Left lung (tissue), 10 donors: ENCODE data around the gene IGFL2. TPM values are rescaled to one million over a fixed set of nuclear protein-coding genes. Genes with fewer than 3 reads are reported as not detected.

Experiments
- ATAC-seq: fragments of 200-7000 bp; cut with Tn5 transposase; one replicate; pipeline ENCODE4 v1.9.1; 2020; ENCODE audit warnings: moderate library complexity
- DNase-seq, 4 donors: peaks; one replicate each; pipeline ENCODE4 v3.0.0-alpha.2; 2013 to 2020
- H3K27ac ChIP-seq, 2 donors: fragments of 200-600 bp; sonication (generic) in 1 of 2; one replicate each; pipeline versions ENCODE4 v1.5.0 to v1.8.0; 2020 to 2021
- H3K27me3 ChIP-seq, 2 donors: fragments of 200-600 bp; sonication (generic) in 1 of 2; one replicate each; pipeline versions ENCODE4 v1.5.0 to v1.8.0; 2020 to 2021
- H3K36me3 ChIP-seq, 2 donors: fragments of 200-600 bp; sonication (generic) in 1 of 2; one replicate each; pipeline versions ENCODE4 v1.5.0 to v1.8.0; 2020 to 2021
- H3K4me1 ChIP-seq, 2 donors: fragments of 200-600 bp; one replicate each; pipeline ENCODE4 v1.8.0; 2021
- H3K4me3 ChIP-seq, 2 donors: fragments of 200-600 bp; sonication (generic) in 1 of 2; one replicate each; pipeline versions ENCODE4 v1.5.0 to v1.8.0; 2020 to 2021; ENCODE audit warnings: mild to moderate bottlenecking in 1 of 2
- H3K9me3 ChIP-seq, 2 donors: fragments of 200-600 bp; sonication (generic) in 1 of 2; one replicate each; pipeline versions ENCODE4 v1.5.0 to v1.8.0; 2020 to 2021
- intact Hi-C, 2 donors: fragments of 100-400 bp; cut with DNase I; formaldehyde crosslinking; loops; one replicate each; pipeline versions ENCODE4 v1.11.2 to v1.14.2; 2022
- polyA plus RNA-seq, 6 donors: library from polyadenylated mRNA; unstranded; fragments of 120-200 nt; gene quantifications; one replicate each; pipeline ENCODE4 v1.2.1, GENCODE V29; 2013; ENCODE audit not compliant: insufficient read length in 6 of 6
- total RNA-seq, 2 donors: library from RNA; stranded (reverse); fragmentation: NEBNext Ultra II Directional; extraction: Animal tissue kit (Norgen Biotek cat#: 25700); gene quantifications; one replicate each; pipeline ENCODE4 v1.2.1, GENCODE V29; 2021
- TF ChIP-seq, protein P1 (sequence below), 2 donors: fragments of 200-600 bp; sonication (generic) in 1 of 2; IDR thresholded peaks; one replicate each; pipeline versions ENCODE4 v1.5.0 to v1.8.0; 2021; ENCODE audit warnings: antibody characterized with exemption in 2 of 2
- donor health status: DM: no; HTN: yes; CAD: no.
- donor health status: DM: no; HTN: no; CAD: no.

IGFL2 gene
- total and polyA plus RNA-seq, 8 donors: 0.28 to 1.8 (median 1.3) TPM; not detected in 1

DNA sequence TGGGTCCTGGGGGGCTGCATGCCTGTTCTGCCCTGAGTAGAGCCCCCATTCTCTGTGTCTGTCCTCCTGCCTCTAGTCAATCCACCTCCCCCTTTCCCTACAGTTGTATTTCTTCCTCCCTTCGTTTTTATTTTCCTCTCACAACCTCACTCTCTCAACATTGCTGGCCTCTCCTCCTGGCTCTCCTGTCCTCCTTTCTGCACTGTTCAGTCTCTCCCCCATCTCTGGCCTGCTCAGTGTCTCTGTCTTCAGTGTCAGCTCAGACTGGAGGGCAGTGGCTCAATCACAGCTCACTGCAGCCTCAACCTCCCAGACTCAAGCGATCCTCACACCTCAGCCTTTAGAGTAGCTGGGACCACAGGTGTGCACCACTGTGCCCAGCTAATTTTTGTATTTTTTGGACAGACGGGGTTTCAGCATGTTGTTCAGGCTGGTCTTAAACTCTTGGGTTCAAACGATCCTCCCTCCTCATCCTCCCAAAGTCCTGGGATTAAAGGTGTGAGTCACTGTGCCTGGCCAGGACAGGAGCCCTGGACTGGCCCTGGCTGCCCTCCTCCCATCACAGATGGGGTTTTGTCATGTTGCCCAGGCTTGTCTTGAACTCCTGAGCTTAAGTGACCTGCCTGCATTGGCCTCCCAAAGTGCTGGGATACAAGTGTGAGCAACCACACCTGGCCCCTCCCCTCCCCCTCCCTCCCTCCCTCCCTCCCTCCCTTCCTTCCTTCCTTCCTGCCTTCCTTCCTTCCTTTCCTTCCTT, 49.5 kb downstream of the IGFL2 start:
- Histone ChIP-seq H3K9me3 (no peaks in the 10 kb centered on the region), H3K27me3 (peaks cover 0 to 15% of the 10 kb centered on the region in 2 donors), H3K36me3 (no peaks in the 10 kb centered on the region), H3K27ac (no peak overlapping the region), H3K4me1 (peaks cover 0 to 7% of the 10 kb centered on the region in 2 donors), H3K4me3 (no peak overlapping the region)
- intact Hi-C loops: no loop called here
- DNase-seq (no peak), ATAC-seq (no peak)
- TF ChIP-seq, protein P1, sequence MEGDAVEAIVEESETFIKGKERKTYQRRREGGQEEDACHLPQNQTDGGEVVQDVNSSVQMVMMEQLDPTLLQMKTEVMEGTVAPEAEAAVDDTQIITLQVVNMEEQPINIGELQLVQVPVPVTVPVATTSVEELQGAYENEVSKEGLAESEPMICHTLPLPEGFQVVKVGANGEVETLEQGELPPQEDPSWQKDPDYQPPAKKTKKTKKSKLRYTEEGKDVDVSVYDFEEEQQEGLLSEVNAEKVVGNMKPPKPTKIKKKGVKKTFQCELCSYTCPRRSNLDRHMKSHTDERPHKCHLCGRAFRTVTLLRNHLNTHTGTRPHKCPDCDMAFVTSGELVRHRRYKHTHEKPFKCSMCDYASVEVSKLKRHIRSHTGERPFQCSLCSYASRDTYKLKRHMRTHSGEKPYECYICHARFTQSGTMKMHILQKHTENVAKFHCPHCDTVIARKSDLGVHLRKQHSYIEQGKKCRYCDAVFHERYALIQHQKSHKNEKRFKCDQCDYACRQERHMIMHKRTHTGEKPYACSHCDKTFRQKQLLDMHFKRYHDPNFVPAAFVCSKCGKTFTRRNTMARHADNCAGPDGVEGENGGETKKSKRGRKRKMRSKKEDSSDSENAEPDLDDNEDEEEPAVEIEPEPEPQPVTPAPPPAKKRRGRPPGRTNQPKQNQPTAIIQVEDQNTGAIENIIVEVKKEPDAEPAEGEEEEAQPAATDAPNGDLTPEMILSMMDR (IDR thresholded peaks at IDR 0.05): no peak

DNA sequence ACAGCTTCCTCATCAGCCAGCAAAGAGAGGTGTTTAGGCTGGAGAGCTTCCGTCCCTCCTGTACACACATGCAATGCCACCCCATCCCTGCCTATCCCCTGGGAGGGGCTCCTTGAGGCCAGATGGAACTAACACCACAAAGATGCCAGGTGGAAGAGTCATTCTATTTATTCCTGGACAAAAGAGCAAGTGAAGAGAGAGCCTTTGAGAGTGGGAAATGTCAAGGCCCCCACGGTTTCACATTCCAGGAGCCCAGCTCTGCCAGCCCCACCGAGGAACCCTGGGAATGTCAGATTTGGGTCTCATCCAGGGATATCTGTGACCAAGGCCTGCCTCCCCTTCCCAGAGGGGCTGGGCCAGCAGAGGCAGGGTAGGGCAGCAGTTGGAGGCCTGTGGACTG, 50.7 kb downstream of the IGFL2 start:
- DNase-seq (no peak), ATAC-seq (peak; percentile 19)
- H3K4me1 ChIP-seq: no peaks in the 10 kb centered on the region
- H3K36me3 ChIP-seq: no peaks in the 10 kb centered on the region
- TF ChIP-seq, protein P1 (IDR thresholded peaks at IDR 0.05): no peak
- no peak overlapping the region for H3K4me3 ChIP-seq
- no peak overlapping the region for H3K27ac ChIP-seq
- intact Hi-C loops: no loop called here
- H3K9me3 ChIP-seq: no peaks in the 10 kb centered on the region
- H3K27me3 ChIP-seq: peaks cover 0 to 15% of the 10 kb centered on the region in 2 donors

DNA sequence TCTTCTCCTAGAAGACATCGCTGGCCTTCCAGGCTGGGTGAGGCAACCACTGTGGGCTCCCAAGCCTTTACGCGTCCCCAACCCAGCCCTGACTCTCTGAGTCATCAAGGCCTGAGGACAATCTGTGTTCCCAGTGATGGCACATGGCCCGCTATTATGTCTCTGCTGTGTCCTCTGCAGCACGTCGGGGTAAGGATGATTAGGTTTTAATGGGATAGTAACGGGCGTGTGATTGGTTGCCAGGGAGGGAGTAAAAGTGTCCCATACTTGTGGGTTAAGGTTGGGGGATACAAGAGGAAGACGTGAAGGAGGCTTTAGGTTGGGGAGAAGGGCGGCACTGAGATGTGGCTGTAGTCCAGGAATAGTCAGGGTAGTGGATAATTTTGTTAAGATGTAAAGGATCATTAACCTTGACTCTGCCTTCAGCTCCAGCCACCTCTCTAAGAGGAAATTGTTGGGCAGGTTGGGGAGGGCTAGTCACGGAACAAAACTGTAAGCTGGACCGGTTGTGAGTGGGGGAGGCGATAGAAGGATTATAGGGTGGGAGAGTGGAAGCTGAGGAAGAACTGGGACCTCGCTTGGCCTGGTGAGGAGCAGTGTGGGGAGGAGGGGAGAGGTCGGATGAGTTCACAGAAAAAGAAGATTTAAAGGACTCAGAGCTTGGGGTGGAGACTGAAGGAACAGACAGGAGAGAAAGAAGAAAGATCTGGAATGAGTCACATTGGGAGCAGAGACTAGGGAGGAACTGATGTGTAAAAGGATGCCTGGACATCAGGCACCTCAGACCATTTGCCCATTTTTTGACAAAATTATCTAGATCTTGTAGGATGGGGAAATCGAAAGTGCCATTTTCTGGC, 53.6 kb downstream of the IGFL2 start:
- intact Hi-C loops: no loop called here
- Histone ChIP-seq H3K27ac (no peak overlapping the region), H3K36me3 (no peaks in the 10 kb centered on the region), H3K4me1 (no peaks in the 10 kb centered on the region), H3K27me3 (peaks cover 0 to 5% of the 10 kb centered on the region in 2 donors), H3K4me3 (no peak overlapping the region), H3K9me3 (no peaks in the 10 kb centered on the region)
- ATAC-seq: no peak
- TF ChIP-seq, protein P1 (IDR thresholded peaks at IDR 0.05): no peak
- DNase-seq: no peak

DNA sequence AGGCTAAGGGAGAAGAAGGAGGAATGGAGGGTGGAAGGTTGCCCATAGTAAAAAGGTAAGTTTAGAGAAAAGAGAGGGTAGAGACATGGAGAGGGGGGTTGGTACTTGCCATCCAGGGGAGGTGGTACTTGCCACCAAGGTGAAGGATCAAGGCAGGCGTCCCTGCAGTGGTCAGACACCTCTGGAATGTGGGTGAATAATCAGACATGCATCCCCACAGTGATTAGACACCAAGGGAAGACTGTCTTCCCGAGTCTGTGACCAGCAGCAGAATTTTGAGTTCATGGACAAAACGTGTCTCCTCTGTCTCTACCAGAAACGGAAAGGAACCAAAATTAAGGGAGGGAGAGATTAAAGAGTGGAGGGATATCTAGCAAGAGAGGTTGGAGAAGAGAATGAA, 54.4 kb downstream of the IGFL2 start:
- Histone ChIP-seq H3K9me3 (no peaks in the 10 kb centered on the region), H3K4me1 (no peaks in the 10 kb centered on the region), H3K27me3 (no peaks in the 10 kb centered on the region), H3K36me3 (no peaks in the 10 kb centered on the region), H3K27ac (no peak overlapping the region), H3K4me3 (no peak overlapping the region)
- DNase-seq (no peak), ATAC-seq (no peak)
- TF ChIP-seq, protein P1 (IDR thresholded peaks at IDR 0.05): no peak
- intact Hi-C loops: no loop called here
